ENCODE measurements around the gene NPAS2. TPM values are rescaled to one million over a fixed set of nuclear protein-coding genes. Genes with fewer than 3 reads are reported as not detected.
A peak's percentile ranks its signal among the peaks of the same experiment; 100 is the strongest.

The NPAS2 gene
- polyA plus RNA-seq, 1 of the 3 experiments (the other 2 are of a cell fraction) = 58.5 TPM

GRCh38 chr2:100894105-100894795 lies 74.3 kb downstream of the NPAS2 start (continued):
- TF ChIP-seq ZBTB33 (IDR thresholded peaks at IDR 0.05; ENCODE audit: borderline replicate concordance, low read depth) = no peak

GRCh38 chr2:100894796-100895156 lies 74.8 kb downstream of the NPAS2 start:
- TF ChIP-seq YY1 (IDR thresholded peaks at IDR 0.05; ENCODE audit: low read depth) = peak; percentile 30; the same call in 1 of the 2 replicates
- TF ChIP-seq USF1 (IDR thresholded peaks at IDR 0.05; ENCODE audit: borderline replicate concordance, low read depth) = no peak
- WGBS (ENCODE audit: low lambda C conversion rate) = 84% methylated on average over 4 of the region's 4 CpGs
- no peak overlapping the region for H2AFZ ChIP-seq (ENCODE audit: low read depth)
- peaks cover 4 to 6% of the 10 kb centered on the region in 2 experiments for H3K36me3 ChIP-seq (replicated peaks in 1 of 2; ENCODE audit: control insufficient read depth in 1 of 2, insufficient read depth in 2 of 2, low read length in 1 of 2)
- no peaks in the 10 kb centered on the region for H3K27me3 ChIP-seq (ENCODE audit: insufficient read depth)
- peaks cover 10% of the 10 kb centered on the region for H3F3A ChIP-seq (replicated peaks; ENCODE audit: insufficient read depth)
- no peaks in the 10 kb centered on the region for H3K9me2 ChIP-seq
- peaks cover 16 to 41% of the 10 kb centered on the region in 2 experiments for H3K4me1 ChIP-seq (ENCODE audit: control insufficient read depth in 1 of 2, insufficient read depth in 2 of 2, low read depth in 1 of 2, low read length in 1 of 2)
- H3K79me2 ChIP-seq (ENCODE audit: insufficient read depth) = no peaks in the 10 kb centered on the region; the same call in 1 of the 2 replicates
- no peaks in the 10 kb centered on the region; the same call in 1 of the 2 replicates for H3K9me3 ChIP-seq
- H4K20me1 ChIP-seq (ENCODE audit: insufficient read depth) = no peaks in the 10 kb centered on the region
- H3K9ac ChIP-seq = no peak overlapping the region
- no peak overlapping the region for H3K4me2 ChIP-seq
- no peak overlapping the region for H3K27ac ChIP-seq (ENCODE audit: low read depth in 2 of 2, low read length in 1 of 2)
- no peak for DNase-seq
- H3K4me3 ChIP-seq (ENCODE audit: low read depth in 2 of 2, low read length in 1 of 2) = no peak overlapping the region
- POLR2A ChIA-PET = no interaction called here
- CTCF ChIA-PET = interaction anchor here (1.1 kb wide), 1 partner anchor 91 kb away, joined by 5 read pairs; no protein-coding TSS in a partner anchor

GRCh38 chr2:100895402-100895801 lies 75.5 kb downstream of the NPAS2 start:
- no peaks in the 10 kb centered on the region; the same call in 1 of the 2 replicates for H3K79me2 ChIP-seq (ENCODE audit: insufficient read depth)
- no peaks in the 10 kb centered on the region for H3K27me3 ChIP-seq (ENCODE audit: insufficient read depth)
- no peak overlapping the region for H3K4me3 ChIP-seq (ENCODE audit: low read depth in 2 of 2, low read length in 1 of 2)
- CTCF ChIA-PET = interaction anchor here (1.1 kb wide), 1 partner anchor 90 kb away, joined by 5 read pairs; no protein-coding TSS in a partner anchor
- peaks cover 4 to 12% of the 10 kb centered on the region in 2 experiments for H3K36me3 ChIP-seq (replicated peaks in 1 of 2; ENCODE audit: control insufficient read depth in 1 of 2, insufficient read depth in 2 of 2, low read length in 1 of 2)
- H3K4me2 ChIP-seq = no peak overlapping the region
- H4K20me1 ChIP-seq (ENCODE audit: insufficient read depth) = no peaks in the 10 kb centered on the region
- peak overlapping the region in 1 of 2 experiments; percentile 75; a peak in 2 of 4 replicates for H3K27ac ChIP-seq (ENCODE audit: low read depth in 2 of 2, low read length in 1 of 2)
- no peaks in the 10 kb centered on the region for H3K9me2 ChIP-seq
- H3K4me1 ChIP-seq (ENCODE audit: control insufficient read depth in 1 of 2, insufficient read depth in 2 of 2, low read depth in 1 of 2, low read length in 1 of 2) = peaks cover 16 to 41% of the 10 kb centered on the region in 2 experiments
- no peak overlapping the region for H2AFZ ChIP-seq (ENCODE audit: low read depth)
- POLR2A ChIA-PET = no interaction called here
- WGBS (ENCODE audit: low lambda C conversion rate) = 80% methylated on average over 1 of the region's 3 CpGs
- H3K9me3 ChIP-seq = no peaks in the 10 kb centered on the region; the same call in 1 of the 2 replicates
- DNase-seq = peak; percentile 64
- H3K9ac ChIP-seq = no peak overlapping the region
- H3F3A ChIP-seq (replicated peaks; ENCODE audit: insufficient read depth) = peaks cover 10% of the 10 kb centered on the region
- TF ChIP-seq ELF1 (IDR thresholded peaks at IDR 0.05) = no peak
- TF ChIP-seq RXRA (IDR thresholded peaks at IDR 0.05; ENCODE audit: borderline replicate concordance, low read depth) = no peak
- TF ChIP-seq USF2 (IDR thresholded peaks at IDR 0.05; ENCODE audit: borderline replicate concordance, low read depth, low read length) = no peak
- TF ChIP-seq RCOR1 (IDR thresholded peaks at IDR 0.05; ENCODE audit: low read length) = 0 out of 2 replicates have a peak, but pooled peaks have one; percentile 20
- no peak for TF ChIP-seq CHD2 (IDR thresholded peaks at IDR 0.05; ENCODE audit: low read length, partially characterized antibody)
- no peak for TF ChIP-seq FOSL2 (IDR thresholded peaks at IDR 0.05; ENCODE audit: borderline replicate concordance, low read depth)
- TF ChIP-seq MEF2A (IDR thresholded peaks at IDR 0.05; ENCODE audit: borderline replicate concordance, low read depth) = no peak
- TF ChIP-seq NRF1 (IDR thresholded peaks at IDR 0.05; ENCODE audit: low read depth, low read length) = no peak
- no peak for TF ChIP-seq GATA2 (CRISPR knock-in tag; IDR thresholded peaks at IDR 0.05)
- no peak for TF ChIP-seq SIN3A (IDR thresholded peaks at IDR 0.05; ENCODE audit: borderline replicate concordance, low read depth, low read length)
- TF ChIP-seq REST (IDR thresholded peaks at IDR 0.05; ENCODE audit: low read depth, low read length) = no peak
- TF ChIP-seq NFIC (IDR thresholded peaks at IDR 0.05; ENCODE audit: borderline replicate concordance) = peak; percentile 46; the same call in 1 of the 2 replicates

Data from SK-N-SH (cell line).